ENCODE measurements around the gene CERCAM.

The CERCAM gene

GRCh38 chr9:128486201-128486600, 65.5 kb downstream of the CERCAM start:
- Histone ChIP-seq H3K14ac (ENCODE audit: low read length) (no peak overlapping the region), H2BK120ac (ENCODE audit: insufficient read depth, low read length, poor library complexity) (no peak overlapping the region), H3K27me3 (ENCODE audit: insufficient read depth, low read length) (no peaks in the 10 kb centered on the region), H3K9me3 (ENCODE audit: insufficient read depth, low read depth, low read length) (no peaks in the 10 kb centered on the region), H2AFZ (ENCODE audit: insufficient read depth, low read length, poor library complexity) (no peak overlapping the region), H3K4ac (ENCODE audit: low read depth, low read length) (no peak overlapping the region), H3K9ac (ENCODE audit: low read length) (no peak overlapping the region), H3K4me1 (ENCODE audit: control insufficient read depth in 1 of 2, insufficient read depth in 2 of 2, low read length in 2 of 2) (no peaks in the 10 kb centered on the region), H2BK5ac (ENCODE audit: low read depth, low read length, poor library complexity) (no peak overlapping the region), H3K23ac (ENCODE audit: low read length) (no peak overlapping the region), H2BK12ac (ENCODE audit: low read length) (no peak overlapping the region), H4K91ac (ENCODE audit: low read depth, low read length) (no peak overlapping the region), H3K4me2 (ENCODE audit: low read length) (no peak overlapping the region), H3K79me1 (ENCODE audit: low read length) (no peaks in the 10 kb centered on the region), H2AK5ac (ENCODE audit: low read length) (no peak overlapping the region), H3K27ac (ENCODE audit: low read depth, low read length) (no peak overlapping the region), H4K8ac (ENCODE audit: low read depth, low read length) (no peak overlapping the region), H3K79me2 (ENCODE audit: control insufficient read depth, insufficient read depth, low read length, poor library complexity) (no peaks in the 10 kb centered on the region), H4K12ac (ENCODE audit: low read depth, low read length) (no peak overlapping the region), H3K36me3 (ENCODE audit: control insufficient read depth in 1 of 2, insufficient read depth in 2 of 2, low read length in 2 of 2) (peaks cover 58 to 60% of the 10 kb centered on the region in 2 experiments), H3K18ac (ENCODE audit: low read length) (no peak overlapping the region), H3K4me3 (ENCODE audit: low read depth, low read length) (no peak overlapping the region)
- no peak for DNase-seq

All from trophoblast cell (in vitro differentiated cells and primary cell).